ENCODE data around the gene DDX39A. TPM values are rescaled to one million over a fixed set of nuclear protein-coding genes. Genes with fewer than 3 reads are reported as not detected.
"Not testable (repeated sequence)": the region's sequence is repeated elsewhere in the genome, so short reads cannot be mapped to it uniquely, and the experiment has no call there.

Gene DDX39A
- total RNA-seq, 1 donor from 2014 or later, result 81.8 TPM

- H3K27ac ChIP-seq, result no peak overlapping the region
- TF ChIP-seq POLR2A (IDR thresholded peaks at IDR 0.05), result no peak
- TF ChIP-seq POLR2AphosphoS5 (IDR thresholded peaks at IDR 0.05; ENCODE audit: insufficient read depth in 1 of 2, low read depth in 1 of 2), result no peak
- no peak for TF ChIP-seq CTCF (IDR thresholded peaks at IDR 0.05)
Measured at GRCh38 chr19:14377883-14378328, 41.2 kb downstream of the DDX39A start.

GRCh38 chr19:14375582-14376291, 43.4 kb downstream of the DDX39A start:
- DNase-seq (ENCODE audit: extremely low spot score in 2 of 2), result no peak
- Histone ChIP-seq H3K36me3 (no peaks in the 10 kb centered on the region), H3K4me1 (peaks cover 38% of the 10 kb centered on the region), H3K9me3 (no peaks in the 10 kb centered on the region), H3K27ac (peak overlapping the region; percentile 89), H3K4me3 (no peak overlapping the region), H3K27me3 (no peaks in the 10 kb centered on the region)
- intact Hi-C loops (cut with DNase I), result no loop called here
- TF ChIP-seq CTCF (IDR thresholded peaks at IDR 0.05), result no peak
- TF ChIP-seq POLR2AphosphoS5 (IDR thresholded peaks at IDR 0.05; ENCODE audit: insufficient read depth in 1 of 2, low read depth in 1 of 2), result peak in 1 of 2 donors; percentile 73
- no peak for TF ChIP-seq POLR2A (IDR thresholded peaks at IDR 0.05)

More at GRCh38 chr19:14377883-14378328, 41.2 kb downstream of the DDX39A start:
- Histone ChIP-seq H3K27me3 (no peaks in the 10 kb centered on the region), H3K4me3 (no peak overlapping the region), H3K9me3 (no peaks in the 10 kb centered on the region), H3K36me3 (no peaks in the 10 kb centered on the region), H3K4me1 (peaks cover 56% of the 10 kb centered on the region)
- DNase-seq (ENCODE audit: extremely low spot score in 2 of 2), result no peak
- intact Hi-C loops (cut with DNase I), result no loop called here

DNA sequence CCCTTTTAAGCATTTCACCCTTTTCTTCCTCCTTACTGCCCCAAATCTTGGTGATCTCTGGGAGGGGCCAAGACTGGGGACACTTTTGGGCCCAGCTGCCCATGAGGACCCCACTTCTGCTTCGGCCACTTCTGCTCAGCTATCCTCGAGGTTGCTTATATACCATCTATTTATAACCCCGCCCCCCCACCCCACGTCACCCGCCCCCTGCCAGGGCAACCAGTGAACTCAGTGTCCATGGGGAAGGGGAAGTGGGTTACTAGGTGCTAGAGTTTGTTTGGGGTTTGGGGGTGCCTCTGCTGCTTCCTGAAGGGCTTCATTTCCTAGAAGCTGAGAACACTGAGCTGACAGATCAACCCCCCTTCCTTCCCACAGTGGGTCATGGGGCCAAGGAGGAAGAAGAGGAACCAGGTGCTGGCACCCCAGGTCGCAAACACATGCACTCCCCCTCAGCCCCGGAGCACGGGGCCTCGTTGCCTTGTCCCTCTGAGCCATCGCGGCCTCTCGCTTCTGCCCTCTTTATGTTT, 44.0 kb downstream of the DDX39A start:
- no peak for TF ChIP-seq CTCF (IDR thresholded peaks at IDR 0.05)
- no peak for TF ChIP-seq POLR2A (IDR thresholded peaks at IDR 0.05)
- no peak for TF ChIP-seq POLR2AphosphoS5 (IDR thresholded peaks at IDR 0.05; ENCODE audit: insufficient read depth in 1 of 2, low read depth in 1 of 2)
- Histone ChIP-seq H3K4me3 (no peak overlapping the region), H3K27ac (peak overlapping the region; percentile 89), H3K4me1 (peaks cover 32% of the 10 kb centered on the region), H3K36me3 (no peaks in the 10 kb centered on the region), H3K9me3 (no peaks in the 10 kb centered on the region), H3K27me3 (no peaks in the 10 kb centered on the region)
- intact Hi-C loops (cut with DNase I), result no loop called here
- no peak for DNase-seq (ENCODE audit: extremely low spot score in 2 of 2)

- peaks cover 24% of the 10 kb centered on the region for H3K4me1 ChIP-seq
- not testable (repeated sequence) for H3K27ac ChIP-seq
Measured at GRCh38 chr19:14374313-14374712, 44.8 kb downstream of the DDX39A start.

GRCh38 chr19:14372384-14373077, 46.6 kb downstream of the DDX39A start:
- H3K27ac ChIP-seq; intact Hi-C loops (cut with DNase I); H3K4me3 ChIP-seq; H3K9me3 ChIP-seq; H3K36me3 ChIP-seq; DNase-seq (ENCODE audit: extremely low spot score in 2 of 2); H3K27me3 ChIP-seq: not testable (repeated sequence)
- H3K4me1 ChIP-seq, result peaks cover 17% of the 10 kb centered on the region

More at GRCh38 chr19:14374313-14374712, 44.8 kb downstream of the DDX39A start:
- DNase-seq (ENCODE audit: extremely low spot score in 2 of 2); H3K36me3 ChIP-seq; intact Hi-C loops (cut with DNase I); H3K27me3 ChIP-seq; H3K9me3 ChIP-seq; H3K4me3 ChIP-seq: not testable (repeated sequence)

Data from vagina (tissue), 2 donors.